Measurements from ENCODE around the gene DZIP3. TPM values are rescaled to one million over a fixed set of nuclear protein-coding genes. Genes with fewer than 3 reads are reported as not detected.

The DZIP3 gene
- total and polyA plus RNA-seq, 2 experiments from 2014 or later = 28.7 to 32.0 TPM

GRCh38 chr3:108724101-108724500 is 134.6 kb downstream of the DZIP3 start:
- Mint-ChIP-seq H3K27ac (no peak overlapping the region), H3K9me3 (no peaks in the 10 kb centered on the region), H3K4me3 (no peak overlapping the region), H3K27me3 (ENCODE audit: insufficient read depth, low read depth, poor library complexity) (peaks cover 2% of the 10 kb centered on the region), H3K36me3 (ENCODE audit: low read depth) (no peaks in the 10 kb centered on the region), H3K4me1 (no peaks in the 10 kb centered on the region)
- TF ChIP-seq ZNF114 (CRISPR knock-in tag; IDR thresholded peaks at IDR 0.05) = no peak
- TF ChIP-seq ZNF331 (CRISPR knock-in tag; IDR thresholded peaks at IDR 0.05; ENCODE audit: low read depth) = no peak
- TF ChIP-seq POLR2AphosphoS5 (IDR thresholded peaks at IDR 0.05; ENCODE audit: low read depth) = no peak
- Histone ChIP-seq H3F3A (replicated peaks; ENCODE audit: low read depth) (no peaks in the 10 kb centered on the region), H4K20me1 (replicated peaks; ENCODE audit: insufficient read depth) (no peaks in the 10 kb centered on the region), H3K4me1 (ENCODE audit: insufficient read depth) (no peaks in the 10 kb centered on the region), H3K9me2 (ENCODE audit: insufficient read depth) (peaks cover 18% of the 10 kb centered on the region), H3K27ac (ENCODE audit: low read depth) (no peak overlapping the region), H2AFZ (peak overlapping the region; percentile 43), H3K79me2 (replicated peaks; ENCODE audit: insufficient read depth) (no peaks in the 10 kb centered on the region), H3K36me3 (ENCODE audit: insufficient read depth) (no peaks in the 10 kb centered on the region), H3K27me3 (ENCODE audit: insufficient read depth) (no peaks in the 10 kb centered on the region), H3K4me2 (no peak overlapping the region), H3K4me3 (no peak overlapping the region)
- ATAC-seq (no peak), DNase-seq (ENCODE audit: low spot score) (no peak)

GRCh38 chr3:108728105-108728504 is 138.6 kb downstream of the DZIP3 start:
- peaks cover 24% of the 10 kb centered on the region for H3K9me2 ChIP-seq (ENCODE audit: insufficient read depth)
- H3K36me3 ChIP-seq (ENCODE audit: insufficient read depth) = no peaks in the 10 kb centered on the region
- no peaks in the 10 kb centered on the region for H3K36me3 Mint-ChIP-seq (ENCODE audit: low read depth)
- no peaks in the 10 kb centered on the region for H4K20me1 ChIP-seq (replicated peaks; ENCODE audit: insufficient read depth)
- no peak overlapping the region for H3K27ac ChIP-seq (ENCODE audit: low read depth)
- H2AFZ ChIP-seq = no peak overlapping the region
- no peaks in the 10 kb centered on the region; the same call in 2 of the 3 replicates for H3K4me1 Mint-ChIP-seq
- H3K27me3 Mint-ChIP-seq (ENCODE audit: insufficient read depth, low read depth, poor library complexity) = peaks cover 2% of the 10 kb centered on the region
- H3K27me3 ChIP-seq (ENCODE audit: insufficient read depth) = no peaks in the 10 kb centered on the region
- no peaks in the 10 kb centered on the region for H3K79me2 ChIP-seq (replicated peaks; ENCODE audit: insufficient read depth)
- H3K4me2 ChIP-seq = no peak overlapping the region
- H3K27ac Mint-ChIP-seq = no peak overlapping the region
- no peaks in the 10 kb centered on the region for H3K4me1 ChIP-seq (ENCODE audit: insufficient read depth)
- H3K9me3 Mint-ChIP-seq = no peaks in the 10 kb centered on the region
- no peaks in the 10 kb centered on the region for H3F3A ChIP-seq (replicated peaks; ENCODE audit: low read depth)
- no peak for DNase-seq (ENCODE audit: low spot score)
- H3K4me3 ChIP-seq = no peak overlapping the region
- ATAC-seq = no peak
- no peak overlapping the region for H3K4me3 Mint-ChIP-seq
- TF ChIP-seq EZH2phosphoT487 (IDR thresholded peaks at IDR 0.05; ENCODE audit: unreplicated experiment) (no peak), CTCF (conservative IDR thresholded peaks at IDR 0.05; ENCODE audit: low read depth in 2 of 2) (no peak), CREB1 (CRISPR knock-in tag; IDR thresholded peaks at IDR 0.05; ENCODE audit: low read depth) (no peak), ZNF462 (CRISPR knock-in tag; IDR thresholded peaks at IDR 0.05) (no peak), ETS1 (IDR thresholded peaks at IDR 0.05) (no peak), STAT1 (IDR thresholded peaks at IDR 0.05; ENCODE audit: unreplicated experiment) (no peak), POLR2AphosphoS5 (IDR thresholded peaks at IDR 0.05; ENCODE audit: low read depth) (no peak), ZNF331 (CRISPR knock-in tag; IDR thresholded peaks at IDR 0.05; ENCODE audit: low read depth) (no peak), ZNF114 (CRISPR knock-in tag; IDR thresholded peaks at IDR 0.05) (no peak), EZH2 (IDR thresholded peaks at IDR 0.05; ENCODE audit: low read depth, unreplicated experiment) (no peak)
